Kidney epithelial cell (primary cell): ENCODE results near the gene LOXHD1. TPM values are rescaled to one million over a fixed set of nuclear protein-coding genes. Genes with fewer than 3 reads are reported as not detected.

ENCODE experiments used
- DNase-seq: peaks from one replicate; pipeline ENCODE4 v3.0.0-alpha.2; 2010; ENCODE audit warnings: low read depth
- H3K27me3 ChIP-seq: 2 replicates; pipeline ENCODE4 v1.6.0; 2011; ENCODE audit warnings: low read length; ENCODE audit not compliant: control insufficient read depth, insufficient read depth
- H3K36me3 ChIP-seq: 2 replicates; pipeline ENCODE4 v1.5.1; 2011; ENCODE audit warnings: low read length; ENCODE audit not compliant: control insufficient read depth, insufficient read depth
- H3K4me3 ChIP-seq: 2 replicates; pipeline ENCODE4 v1.5.1; 2011; ENCODE audit warnings: low read depth, mild to moderate bottlenecking, control low read depth, low read length
- total RNA-seq: library from RNA; depleted of rRNA; stranded (reverse); fragments of >200 nt; gene quantifications from 2 replicates; pipeline ENCODE4 v1.2.3, GENCODE V29; 2015
- TF ChIP-seq, protein P1 (sequence below): IDR thresholded peaks from 2 replicates; pipeline ENCODE4 v1.5.1; 2011; ENCODE audit warnings: mild to moderate bottlenecking, moderate library complexity, low read length, control low read depth, inconsistent platforms; ENCODE audit not compliant: insufficient read depth, poor library complexity, severe bottlenecking

LOXHD1 gene
- total RNA-seq, 1 donor from 2014 or later = 0.08 TPM

DNA sequence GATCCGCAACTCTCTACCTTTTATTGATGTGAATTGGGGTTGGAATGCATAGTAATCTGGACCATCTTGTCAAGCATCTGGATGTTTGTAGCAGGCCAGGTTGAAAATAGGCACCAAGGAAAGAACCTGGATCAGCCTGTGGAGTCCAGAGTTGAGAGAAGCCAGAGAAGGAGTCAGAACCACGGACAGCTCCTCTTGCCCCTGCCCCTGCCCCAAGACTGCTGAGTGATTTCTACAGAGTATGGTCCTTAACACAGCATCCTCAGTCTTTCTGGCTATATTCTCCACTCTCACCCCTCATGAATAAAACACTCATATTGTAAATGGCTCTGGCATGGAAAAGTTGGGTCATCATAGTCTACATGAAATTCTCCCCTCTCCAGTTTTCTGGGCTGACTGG is 154.6 kb downstream of the LOXHD1 start:
- Histone ChIP-seq H3K4me3 (no peak overlapping the region), H3K36me3 (no peaks in the 10 kb centered on the region), H3K27me3 (peaks cover 2% of the 10 kb centered on the region)
- DNase-seq = no peak
- TF ChIP-seq, protein P1, sequence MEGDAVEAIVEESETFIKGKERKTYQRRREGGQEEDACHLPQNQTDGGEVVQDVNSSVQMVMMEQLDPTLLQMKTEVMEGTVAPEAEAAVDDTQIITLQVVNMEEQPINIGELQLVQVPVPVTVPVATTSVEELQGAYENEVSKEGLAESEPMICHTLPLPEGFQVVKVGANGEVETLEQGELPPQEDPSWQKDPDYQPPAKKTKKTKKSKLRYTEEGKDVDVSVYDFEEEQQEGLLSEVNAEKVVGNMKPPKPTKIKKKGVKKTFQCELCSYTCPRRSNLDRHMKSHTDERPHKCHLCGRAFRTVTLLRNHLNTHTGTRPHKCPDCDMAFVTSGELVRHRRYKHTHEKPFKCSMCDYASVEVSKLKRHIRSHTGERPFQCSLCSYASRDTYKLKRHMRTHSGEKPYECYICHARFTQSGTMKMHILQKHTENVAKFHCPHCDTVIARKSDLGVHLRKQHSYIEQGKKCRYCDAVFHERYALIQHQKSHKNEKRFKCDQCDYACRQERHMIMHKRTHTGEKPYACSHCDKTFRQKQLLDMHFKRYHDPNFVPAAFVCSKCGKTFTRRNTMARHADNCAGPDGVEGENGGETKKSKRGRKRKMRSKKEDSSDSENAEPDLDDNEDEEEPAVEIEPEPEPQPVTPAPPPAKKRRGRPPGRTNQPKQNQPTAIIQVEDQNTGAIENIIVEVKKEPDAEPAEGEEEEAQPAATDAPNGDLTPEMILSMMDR = no peak

DNA sequence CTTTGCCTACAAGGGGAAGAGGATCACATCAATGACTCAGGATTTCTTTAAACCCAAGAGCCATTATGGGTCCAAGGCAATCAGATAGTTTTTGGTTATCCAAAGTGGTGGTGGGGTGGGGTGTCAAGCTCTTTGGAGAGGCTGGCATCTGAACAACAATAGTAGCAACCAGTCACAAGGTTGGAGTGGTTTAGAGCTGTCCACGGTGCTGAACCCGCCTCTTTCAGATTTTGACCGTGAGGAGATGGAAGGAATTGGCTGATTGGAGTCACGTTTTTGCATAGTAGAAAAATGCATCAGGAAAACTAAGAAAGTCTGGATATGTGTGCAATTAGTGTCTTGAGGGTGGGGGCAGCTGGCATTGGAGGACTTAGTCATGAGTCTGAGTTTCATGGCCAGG is 159.9 kb downstream of the LOXHD1 start:
- TF ChIP-seq, protein P1 = no peak
- no peaks in the 10 kb centered on the region for H3K36me3 ChIP-seq
- no peak for DNase-seq
- H3K27me3 ChIP-seq = peaks cover 2% of the 10 kb centered on the region
- no peak overlapping the region for H3K4me3 ChIP-seq

DNA sequence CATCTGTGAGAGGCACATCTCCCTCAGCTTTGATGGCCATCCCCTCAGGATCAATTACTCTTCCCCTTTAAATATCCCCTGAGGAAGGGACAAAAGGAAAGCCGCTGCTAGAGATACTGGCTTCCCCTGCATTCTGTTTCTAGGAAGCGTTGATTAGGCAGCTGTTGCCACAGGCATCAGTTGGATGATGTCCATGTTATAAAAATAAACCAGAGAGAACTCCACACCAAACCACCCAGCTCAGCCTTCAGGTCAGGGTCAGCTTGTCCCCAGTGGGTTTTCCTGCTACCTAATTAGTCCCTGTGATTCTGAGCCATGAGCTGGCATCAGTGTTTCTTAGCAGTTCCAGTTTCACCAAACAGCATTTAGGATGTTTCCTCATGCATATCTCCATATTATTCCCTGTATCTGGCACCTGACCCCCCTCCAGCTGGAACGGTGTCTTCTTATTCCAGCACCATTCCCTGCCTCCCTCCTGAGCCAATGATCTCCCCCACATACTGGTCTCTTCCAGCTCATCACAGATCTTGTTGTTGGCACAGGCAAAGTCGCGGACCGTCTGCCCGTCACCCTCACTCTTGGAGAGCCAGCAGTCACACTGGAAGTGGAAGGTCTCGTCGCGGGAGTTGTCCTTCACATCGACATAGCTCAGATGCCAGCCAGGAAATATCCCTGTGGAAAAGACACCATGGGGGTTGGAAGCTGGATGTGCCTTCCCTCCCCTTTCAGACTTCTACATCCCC is 168.4 kb downstream of the LOXHD1 start:
- Histone ChIP-seq H3K27me3 (peaks cover 2% of the 10 kb centered on the region), H3K4me3 (no peak overlapping the region), H3K36me3 (no peaks in the 10 kb centered on the region)
- DNase-seq = no peak
- TF ChIP-seq, protein P1 = no peak

DNA sequence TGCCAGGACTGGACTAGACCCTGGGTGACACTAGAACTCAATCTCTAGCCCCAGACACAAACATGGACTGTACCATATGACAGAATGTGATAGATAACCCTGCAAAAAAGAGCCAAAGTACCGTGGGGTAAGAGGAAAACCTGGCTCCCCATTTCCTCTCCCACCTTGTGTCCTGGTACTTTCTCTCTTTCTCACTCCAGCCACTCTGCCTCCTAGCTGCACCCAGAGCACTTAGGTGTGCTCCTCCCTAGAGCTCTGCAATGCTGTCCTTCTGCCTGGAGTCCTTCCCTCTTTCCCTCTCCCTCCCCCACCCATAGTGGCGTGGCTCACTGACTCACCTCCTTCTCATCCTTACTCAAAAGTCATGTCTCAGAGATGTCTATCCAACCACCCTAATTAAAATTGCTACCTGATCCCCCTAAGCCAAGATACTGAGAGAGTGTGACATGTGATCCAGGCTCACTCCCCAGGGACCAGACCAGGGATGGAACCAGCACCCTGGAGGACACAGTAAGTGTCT is 171.3 kb downstream of the LOXHD1 start:
- Histone ChIP-seq H3K4me3 (no peak overlapping the region), H3K36me3 (no peaks in the 10 kb centered on the region), H3K27me3 (peaks cover 5% of the 10 kb centered on the region)
- TF ChIP-seq, protein P1 = no peak
- DNase-seq = no peak

DNA sequence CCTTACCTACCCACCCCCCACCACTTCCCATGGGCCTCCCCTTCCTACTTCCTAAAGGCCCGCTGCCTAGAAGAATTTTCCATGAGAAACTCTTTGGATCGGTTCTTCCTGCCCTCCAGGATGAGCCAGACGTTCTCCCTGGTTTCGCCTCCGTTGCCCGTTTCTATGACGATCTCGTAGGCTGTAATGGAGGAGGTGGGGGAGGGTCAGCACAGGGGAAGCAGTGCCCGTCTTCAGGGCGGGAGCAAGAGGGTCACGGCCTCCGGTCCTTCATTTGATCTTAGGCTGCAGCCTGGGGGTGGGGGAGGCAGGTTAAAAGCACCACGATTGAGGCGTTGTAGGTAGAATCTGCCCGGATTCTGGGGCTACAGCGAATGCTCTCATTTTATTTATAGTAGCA is 172.0 kb downstream of the LOXHD1 start:
- no peak for DNase-seq
- TF ChIP-seq, protein P1 = no peak
- H3K36me3 ChIP-seq = no peaks in the 10 kb centered on the region
- peaks cover 5% of the 10 kb centered on the region for H3K27me3 ChIP-seq
- no peak overlapping the region for H3K4me3 ChIP-seq

DNA sequence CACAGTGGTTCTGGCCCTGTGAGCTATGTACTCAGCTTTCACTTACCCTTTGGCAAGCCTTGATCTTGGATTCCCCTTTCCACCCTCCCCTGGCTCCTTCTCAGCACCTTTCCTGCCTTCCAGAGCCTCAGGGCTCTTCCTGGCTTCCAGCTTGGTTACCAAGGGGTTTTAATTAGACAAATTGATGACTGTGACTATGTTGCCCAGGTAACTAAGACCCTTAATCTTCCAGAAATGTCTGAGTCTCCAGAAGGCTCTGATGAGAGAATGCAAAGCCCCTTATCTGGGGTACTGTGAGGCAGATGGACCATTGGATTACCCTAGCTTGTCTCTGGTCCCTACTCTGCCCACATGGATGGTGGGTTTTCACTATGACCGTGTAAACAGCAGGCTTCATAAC is 174.2 kb downstream of the LOXHD1 start:
- Histone ChIP-seq H3K36me3 (no peaks in the 10 kb centered on the region), H3K27me3 (peaks cover 5% of the 10 kb centered on the region), H3K4me3 (no peak overlapping the region)
- no peak for DNase-seq
- TF ChIP-seq, protein P1 = no peak
